GM19438 (cell line): Measurements from ENCODE around the gene CARD9.
"Not testable (repeated sequence)": the region's sequence is repeated elsewhere in the genome, so short reads cannot be mapped to it uniquely, and the experiment has no call there.

Experiments
- ATAC-seq: cut with Tn5 transposase; IDR thresholded peaks from one replicate; pipeline ENCODE4 v1.9.1; 2021; ENCODE audit warnings: low read depth; ENCODE audit not compliant: unreplicated experiment

Gene CARD9

GRCh38 chr9:136351868-136352267, 21.6 kb downstream of the CARD9 start:
- not testable (repeated sequence) for ATAC-seq

GRCh38 chr9:136351252-136351800, 22.1 kb downstream of the CARD9 start:
- ATAC-seq: no peak

- ATAC-seq: no peak
These were observed 23.9 kb downstream of the CARD9 start for GRCh38 chr9:136349546-136349945.

GRCh38 chr9:136348691-136349090, 24.8 kb downstream of the CARD9 start:
- no peak for ATAC-seq

- no peak for ATAC-seq
These were observed 25.8 kb downstream of the CARD9 start for GRCh38 chr9:136347472-136348256.

GRCh38 chr9:136346927-136347465, 26.5 kb downstream of the CARD9 start:
- no peak for ATAC-seq

GRCh38 chr9:136346157-136346481, 27.4 kb downstream of the CARD9 start:
- ATAC-seq: no peak

GRCh38 chr9:136345281-136346156, 27.9 kb downstream of the CARD9 start:
- ATAC-seq: no peak

- ATAC-seq: no peak
These were observed 28.8 kb downstream of the CARD9 start for GRCh38 chr9:136344544-136345280.

GRCh38 chr9:136343884-136344269, 29.6 kb downstream of the CARD9 start:
- no peak for ATAC-seq

- ATAC-seq: no peak
These were observed 30.2 kb downstream of the CARD9 start for GRCh38 chr9:136343121-136343883.

- no peak for ATAC-seq
These were observed 31.0 kb downstream of the CARD9 start for GRCh38 chr9:136342181-136343120.

- no peak for ATAC-seq
These were observed 31.7 kb downstream of the CARD9 start for GRCh38 chr9:136341769-136342168.

- no peak for ATAC-seq
These were observed 32.3 kb downstream of the CARD9 start for GRCh38 chr9:136341042-136341655.

GRCh38 chr9:136340356-136341041, 33.0 kb downstream of the CARD9 start:
- ATAC-seq: no peak

- ATAC-seq: no peak
These were observed 33.5 kb downstream of the CARD9 start for GRCh38 chr9:136339958-136340310.

GRCh38 chr9:136339173-136339957, 34.1 kb downstream of the CARD9 start:
- ATAC-seq: no peak
